RCC 7860 (cell line): ENCODE measurements around the gene TLCD3B.

Experiments used
- DNase-seq: peaks from one replicate; pipeline ENCODE4 v3.0.0-alpha.2; 2015; ENCODE audit warnings: low spot score
- FAIRE-seq: peaks from 2 replicates; lab custom pipeline; 2012; peaks lifted over from hg19 to GRCh38; lab: Jason Lieb, UNC

The TLCD3B gene

GRCh38 chr16:29991571-29991904 lies 39.5 kb downstream of the TLCD3B start:
- DNase-seq (no peak), FAIRE-seq (no peak)

GRCh38 chr16:29990883-29991570 lies 40.0 kb downstream of the TLCD3B start:
- DNase-seq (no peak), FAIRE-seq (no peak)

- FAIRE-seq (no peak), DNase-seq (no peak)
Observed at GRCh38 chr16:29990034-29990433, 41.0 kb downstream of the TLCD3B start.

GRCh38 chr16:29989111-29989858 lies 41.8 kb downstream of the TLCD3B start:
- FAIRE-seq (no peak), DNase-seq (no peak)

GRCh38 chr16:29988346-29989075 lies 42.6 kb downstream of the TLCD3B start:
- FAIRE-seq (no peak), DNase-seq (no peak)

- DNase-seq (no peak), FAIRE-seq (no peak)
Observed at GRCh38 chr16:29987371-29988085, 43.5 kb downstream of the TLCD3B start.

GRCh38 chr16:29986931-29987330 lies 44.1 kb downstream of the TLCD3B start:
- FAIRE-seq = no peak
- no peak for DNase-seq

GRCh38 chr16:29986231-29986630 lies 44.8 kb downstream of the TLCD3B start:
- no peak for FAIRE-seq
- no peak for DNase-seq

GRCh38 chr16:29985271-29985811 lies 45.7 kb downstream of the TLCD3B start:
- DNase-seq (no peak), FAIRE-seq (no peak)

- DNase-seq = no peak
- FAIRE-seq = no peak
Observed at GRCh38 chr16:29984764-29985147, 46.3 kb downstream of the TLCD3B start.

GRCh38 chr16:29984137-29984763 lies 46.8 kb downstream of the TLCD3B start:
- FAIRE-seq (no peak), DNase-seq (no peak)

GRCh38 chr16:29983420-29984136 lies 47.5 kb downstream of the TLCD3B start:
- no peak for FAIRE-seq

GRCh38 chr16:29982560-29983419 lies 48.3 kb downstream of the TLCD3B start:
- FAIRE-seq (no peak), DNase-seq (no peak)

More at GRCh38 chr16:29983420-29984136, 47.5 kb downstream of the TLCD3B start:
- DNase-seq = no peak

- DNase-seq (no peak), FAIRE-seq (no peak)
Observed at GRCh38 chr16:29978564-29979270, 52.4 kb downstream of the TLCD3B start.

GRCh38 chr16:29978081-29978480 lies 53.0 kb downstream of the TLCD3B start:
- FAIRE-seq (no peak), DNase-seq (no peak)

GRCh38 chr16:29977063-29977825 lies 53.8 kb downstream of the TLCD3B start:
- FAIRE-seq = no peak
- DNase-seq = no peak

GRCh38 chr16:29975811-29976511 lies 55.1 kb downstream of the TLCD3B start:
- DNase-seq (no peak), FAIRE-seq (no peak)
